Measurements from ENCODE around the gene SLAMF1.
"Not testable (repeated sequence)": the region's sequence is repeated elsewhere in the genome, so short reads cannot be mapped to it uniquely, and the experiment has no call there.

SLAMF1 gene

GRCh38 chr1:160665330-160666078, 18.7 kb upstream of the SLAMF1 start:
- DNase-seq (ENCODE audit: low spot score): no peak

- DNase-seq (ENCODE audit: low spot score): no peak
Observed at GRCh38 chr1:160664573-160665051, 17.8 kb upstream of the SLAMF1 start.

- no peak for DNase-seq (ENCODE audit: low spot score)
Observed at GRCh38 chr1:160662910-160663309, 16.1 kb upstream of the SLAMF1 start.

GRCh38 chr1:160659566-160659965, 12.7 kb upstream of the SLAMF1 start:
- no peak for DNase-seq (ENCODE audit: low spot score)

- no peak for DNase-seq (ENCODE audit: low spot score)
Observed at GRCh38 chr1:160658814-160659193, 12.0 kb upstream of the SLAMF1 start.

- no peak for DNase-seq (ENCODE audit: low spot score)
Observed at GRCh38 chr1:160658162-160658813, 11.4 kb upstream of the SLAMF1 start.

GRCh38 chr1:160657250-160657781, 10.5 kb upstream of the SLAMF1 start:
- no peak for DNase-seq (ENCODE audit: low spot score)

GRCh38 chr1:160656737-160657136, 9.9 kb upstream of the SLAMF1 start:
- no peak for DNase-seq (ENCODE audit: low spot score)

GRCh38 chr1:160653620-160654016, 6.8 kb upstream of the SLAMF1 start:
- DNase-seq (ENCODE audit: low spot score): no peak

- DNase-seq (ENCODE audit: low spot score): no peak
Observed at GRCh38 chr1:160652924-160653619, 6.2 kb upstream of the SLAMF1 start.

GRCh38 chr1:160652065-160652641, 5.3 kb upstream of the SLAMF1 start:
- DNase-seq (ENCODE audit: low spot score): not testable (repeated sequence)

GRCh38 chr1:160651433-160652064, 4.7 kb upstream of the SLAMF1 start:
- no peak for DNase-seq (ENCODE audit: low spot score)

GRCh38 chr1:160647329-160647720, 481 bp upstream of the SLAMF1 start:
- DNase-seq (ENCODE audit: low spot score): no peak

- no peak for DNase-seq (ENCODE audit: low spot score)
Observed at GRCh38 chr1:160646180-160646579, 664 bp downstream of the SLAMF1 start.

- no peak for DNase-seq (ENCODE audit: low spot score)
Observed at GRCh38 chr1:160645386-160646130, 1.3 kb downstream of the SLAMF1 start.

- no peak for DNase-seq (ENCODE audit: low spot score)
Observed at GRCh38 chr1:160644399-160644798, 2.4 kb downstream of the SLAMF1 start.

- DNase-seq (ENCODE audit: low spot score): no peak
Observed at GRCh38 chr1:160643138-160643537, 3.7 kb downstream of the SLAMF1 start.

- DNase-seq (ENCODE audit: low spot score): no peak
Observed at GRCh38 chr1:160642281-160642644, 4.6 kb downstream of the SLAMF1 start.

GRCh38 chr1:160641323-160642280, 5.2 kb downstream of the SLAMF1 start:
- no peak for DNase-seq (ENCODE audit: low spot score)

Measured in Ammon's horn (tissue), 1 donor.